Uterus (tissue), 2 donors: ENCODE data around the gene ELOVL7.

Experiments
- POLR2A ChIP-seq, 2 donors: fragments of 450-650 bp; IDR thresholded peaks; one replicate each; pipeline ENCODE4 v1.6.1; 2016; ENCODE audit warnings: antibody characterized with exemption in 2 of 2, mild to moderate bottlenecking in 1 of 2, moderate library complexity in 1 of 2
- TF ChIP-seq, protein P1 (sequence below), 4 experiments: fragments of 200-600 bp in 2 of 4; fragments of 450-650 bp in 2 of 4; sonication (generic) in 2 of 4; IDR thresholded peaks; one replicate each; pipeline ENCODE4 v1.5.1; 2016 to 2019; ENCODE audit warnings: antibody characterized with exemption in 4 of 4, mild to moderate bottlenecking in 2 of 4, moderate library complexity in 1 of 4

DNA sequence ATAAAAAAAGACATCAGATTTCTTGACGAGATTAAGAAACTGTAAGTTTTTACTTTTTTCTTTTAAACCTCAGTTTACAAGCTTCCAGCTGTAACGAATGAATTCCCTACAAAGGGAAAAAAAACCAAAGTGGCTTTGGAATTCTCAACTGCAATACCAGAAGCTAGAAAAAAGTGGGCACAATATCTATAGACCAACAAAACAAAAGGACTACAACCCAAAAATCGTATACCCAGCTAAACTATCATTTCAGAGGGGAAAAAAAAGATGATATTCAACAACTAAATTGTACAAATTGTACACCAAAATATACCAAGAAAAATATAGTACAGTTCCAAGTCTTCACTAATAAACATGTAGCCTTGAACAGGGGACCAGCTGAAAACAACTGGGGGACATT is 26.8 kb upstream of the ELOVL7 start:
- TF ChIP-seq, protein P1, sequence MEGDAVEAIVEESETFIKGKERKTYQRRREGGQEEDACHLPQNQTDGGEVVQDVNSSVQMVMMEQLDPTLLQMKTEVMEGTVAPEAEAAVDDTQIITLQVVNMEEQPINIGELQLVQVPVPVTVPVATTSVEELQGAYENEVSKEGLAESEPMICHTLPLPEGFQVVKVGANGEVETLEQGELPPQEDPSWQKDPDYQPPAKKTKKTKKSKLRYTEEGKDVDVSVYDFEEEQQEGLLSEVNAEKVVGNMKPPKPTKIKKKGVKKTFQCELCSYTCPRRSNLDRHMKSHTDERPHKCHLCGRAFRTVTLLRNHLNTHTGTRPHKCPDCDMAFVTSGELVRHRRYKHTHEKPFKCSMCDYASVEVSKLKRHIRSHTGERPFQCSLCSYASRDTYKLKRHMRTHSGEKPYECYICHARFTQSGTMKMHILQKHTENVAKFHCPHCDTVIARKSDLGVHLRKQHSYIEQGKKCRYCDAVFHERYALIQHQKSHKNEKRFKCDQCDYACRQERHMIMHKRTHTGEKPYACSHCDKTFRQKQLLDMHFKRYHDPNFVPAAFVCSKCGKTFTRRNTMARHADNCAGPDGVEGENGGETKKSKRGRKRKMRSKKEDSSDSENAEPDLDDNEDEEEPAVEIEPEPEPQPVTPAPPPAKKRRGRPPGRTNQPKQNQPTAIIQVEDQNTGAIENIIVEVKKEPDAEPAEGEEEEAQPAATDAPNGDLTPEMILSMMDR (IDR thresholded peaks at IDR 0.05), result no peak
- TF ChIP-seq POLR2A (IDR thresholded peaks at IDR 0.05), result no peak
